Effector CD8-positive, alpha-beta T cell (primary cell): ENCODE results near the gene ALOX12B.
"Not testable (repeated sequence)": the region's sequence is repeated elsewhere in the genome, so short reads cannot be mapped to it uniquely, and the experiment has no call there.

Source experiments
- DNase-seq: peaks from one replicate; lab custom pipeline; 2025; lab: John Stamatoyannopoulos, UW

ALOX12B gene

GRCh38 chr17:8118769-8119580, 31.5 kb upstream of the ALOX12B start:
- DNase-seq = peak; percentile 78

- DNase-seq = no peak
Observed at GRCh38 chr17:8117980-8118768, 30.7 kb upstream of the ALOX12B start, which contains the start of gene ALOXE3. TSS of gene ALOXE3 (minus strand) at chr17:8118514. CDS start at chr17:8117990, 524 bp downstream.

- no peak for DNase-seq
Observed at GRCh38 chr17:8117367-8117979, 30.0 kb upstream of the ALOX12B start.

GRCh38 chr17:8116776-8117175, 29.3 kb upstream of the ALOX12B start:
- DNase-seq = no peak

- no peak for DNase-seq
Observed at GRCh38 chr17:8110907-8111306, 23.4 kb upstream of the ALOX12B start.

DNA sequence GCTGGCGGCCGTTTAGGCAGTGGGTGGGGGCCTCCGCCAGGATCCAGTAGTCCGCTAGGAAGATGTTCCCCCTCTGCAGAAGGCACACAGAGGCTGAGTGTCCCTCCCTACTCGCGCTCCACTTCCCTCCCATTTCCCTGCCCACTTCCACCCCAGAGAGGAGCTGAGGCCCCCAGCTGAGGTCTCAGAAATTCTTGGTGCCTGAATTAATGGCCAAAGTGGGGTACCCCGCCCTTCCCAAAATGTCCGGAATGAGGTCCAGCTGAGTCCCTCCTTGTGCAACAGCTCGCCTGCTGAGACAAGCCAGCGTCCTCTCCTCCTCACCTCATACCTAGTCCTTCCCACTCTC, 22.9 kb upstream of the ALOX12B start:
- no peak for DNase-seq

DNA sequence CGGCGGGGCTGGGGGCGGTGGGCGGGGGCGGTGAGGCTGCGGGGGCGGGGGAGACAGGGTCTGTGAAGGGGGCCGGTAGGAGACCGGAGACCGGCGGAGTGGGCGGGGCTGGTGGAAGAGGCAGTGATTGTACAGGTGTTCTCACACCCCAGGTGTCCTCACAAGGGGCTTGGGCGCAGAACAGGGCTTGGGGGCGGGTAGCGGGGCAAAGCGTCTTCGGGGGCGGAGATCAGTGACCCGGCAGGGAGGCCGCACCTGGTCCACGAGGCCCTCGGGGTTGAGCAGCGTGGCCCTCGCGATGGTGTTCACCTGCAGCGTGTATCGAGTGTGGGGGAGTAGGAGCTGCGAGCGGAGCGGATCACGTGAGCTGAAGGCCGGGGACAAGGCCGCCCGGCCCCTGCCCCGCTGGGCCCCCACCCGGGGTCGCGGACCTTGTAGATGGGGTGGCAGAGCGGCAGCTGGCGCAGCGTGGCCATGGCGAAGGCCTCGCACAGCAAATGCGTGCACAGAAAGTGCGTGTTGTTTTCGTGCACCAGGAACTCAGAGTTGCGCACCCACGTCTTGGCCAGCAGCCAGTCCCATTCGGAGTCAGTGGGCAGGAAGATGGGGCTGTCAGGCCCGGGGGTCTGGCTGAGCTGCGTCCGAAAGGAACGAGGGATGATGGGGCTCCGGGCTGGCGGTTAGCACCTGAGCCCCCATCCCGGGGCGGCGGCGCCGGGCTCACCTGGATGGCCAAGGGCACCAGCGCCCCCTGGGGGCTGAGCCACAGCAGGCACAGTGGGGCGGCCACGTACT, 22.3 kb upstream of the ALOX12B start:
- peak; percentile 76 for DNase-seq

DNA sequence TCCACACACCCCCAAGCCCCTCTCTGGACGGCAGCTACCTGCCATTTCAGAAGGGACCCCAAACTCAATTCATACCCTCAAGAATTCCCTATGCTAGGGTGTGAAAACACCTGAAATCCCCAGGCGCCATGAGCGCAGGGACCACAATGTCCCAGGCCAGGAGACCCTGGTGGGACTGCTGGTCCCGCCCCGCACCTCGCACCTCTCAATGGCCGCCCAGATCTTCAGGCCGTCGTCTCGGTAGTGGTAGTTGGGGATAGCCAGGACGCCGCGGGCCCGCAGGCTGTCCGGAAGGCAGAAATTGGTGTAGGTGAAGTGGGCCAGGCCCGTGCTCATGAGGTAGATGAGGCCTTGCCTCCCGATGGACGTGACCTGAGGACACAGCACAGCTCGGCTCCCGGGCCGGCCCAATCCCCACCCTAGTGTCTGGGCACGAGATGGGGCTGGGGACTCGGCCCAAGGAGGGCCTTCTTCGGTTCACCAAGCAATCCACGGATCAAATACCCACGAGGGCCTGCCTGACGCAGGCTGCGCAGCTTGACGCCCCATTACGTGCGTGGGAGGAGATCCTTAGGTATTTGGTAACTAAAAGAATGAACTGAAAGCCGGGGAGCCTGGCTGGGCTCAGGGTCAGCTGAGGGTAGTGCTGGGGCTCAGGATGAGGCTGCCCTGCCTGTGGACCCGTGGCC, 21.6 kb upstream of the ALOX12B start:
- DNase-seq = no peak

DNA sequence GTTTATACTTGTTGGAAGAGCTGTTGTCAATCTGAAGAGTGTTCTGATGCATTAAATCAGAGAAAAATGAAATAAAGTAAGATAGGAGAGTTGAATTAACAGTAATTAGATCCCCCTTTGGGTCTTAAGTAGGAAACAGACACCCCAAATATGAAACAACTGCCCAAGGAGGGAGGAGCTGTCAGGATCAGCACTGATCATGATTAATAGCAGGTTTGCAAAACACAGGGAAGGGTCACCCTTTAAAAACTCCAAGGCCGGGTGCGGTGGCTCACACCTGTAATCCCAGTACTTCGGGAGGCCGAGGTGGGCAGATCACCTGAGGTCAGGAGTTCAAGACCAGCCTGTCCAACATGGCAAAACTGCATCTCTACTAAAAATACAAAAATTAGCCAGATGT, 19.5 kb upstream of the ALOX12B start:
- DNase-seq = not testable (repeated sequence)

GRCh38 chr17:8105957-8106398, 18.5 kb upstream of the ALOX12B start:
- DNase-seq = no peak

GRCh38 chr17:8104911-8105310, 17.4 kb upstream of the ALOX12B start:
- DNase-seq = no peak

DNA sequence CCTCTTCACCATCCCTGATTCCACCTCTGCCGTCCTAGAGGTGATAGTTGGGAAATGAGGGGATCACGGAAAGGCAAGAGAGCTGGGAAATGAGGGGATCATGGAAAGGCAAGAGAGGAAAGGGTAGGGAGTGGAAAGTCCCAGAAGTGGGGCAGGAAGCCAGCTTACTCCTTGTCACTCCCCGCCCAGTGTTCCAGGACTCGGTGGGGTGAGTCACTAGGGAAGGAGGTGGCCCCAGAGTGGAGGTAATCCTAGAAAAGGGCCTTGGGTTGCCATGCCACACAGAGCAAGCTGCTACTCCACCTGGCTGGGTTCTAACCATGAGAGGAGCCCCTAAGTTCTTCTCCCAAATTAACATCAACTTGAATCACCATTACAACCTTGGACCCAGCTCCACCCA, 16.0 kb upstream of the ALOX12B start:
- DNase-seq = no peak

DNA sequence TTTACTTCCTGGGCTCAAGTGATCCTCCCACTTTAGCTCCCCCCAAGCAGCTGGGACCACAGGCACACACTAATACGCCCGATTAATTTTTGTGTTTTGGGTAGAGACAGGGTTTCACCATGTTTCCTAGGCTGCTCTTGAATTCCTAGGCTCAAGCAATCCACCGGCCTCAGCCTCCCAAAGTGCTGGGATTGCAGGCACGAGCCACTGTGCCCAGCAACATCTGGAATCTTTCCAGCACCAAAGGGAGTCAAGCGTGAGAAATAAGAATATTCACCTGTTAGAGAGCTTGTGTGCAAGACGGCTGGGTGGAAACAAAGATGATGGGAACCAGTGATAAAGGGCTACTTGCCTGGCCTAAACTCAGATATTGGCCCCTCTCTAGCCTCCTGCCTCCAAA, 14.2 kb upstream of the ALOX12B start:
- DNase-seq = no peak

- no peak for DNase-seq
Observed at GRCh38 chr17:8100763-8101162, 13.2 kb upstream of the ALOX12B start.

GRCh38 chr17:8100111-8100510, 12.6 kb upstream of the ALOX12B start:
- no peak for DNase-seq

DNA sequence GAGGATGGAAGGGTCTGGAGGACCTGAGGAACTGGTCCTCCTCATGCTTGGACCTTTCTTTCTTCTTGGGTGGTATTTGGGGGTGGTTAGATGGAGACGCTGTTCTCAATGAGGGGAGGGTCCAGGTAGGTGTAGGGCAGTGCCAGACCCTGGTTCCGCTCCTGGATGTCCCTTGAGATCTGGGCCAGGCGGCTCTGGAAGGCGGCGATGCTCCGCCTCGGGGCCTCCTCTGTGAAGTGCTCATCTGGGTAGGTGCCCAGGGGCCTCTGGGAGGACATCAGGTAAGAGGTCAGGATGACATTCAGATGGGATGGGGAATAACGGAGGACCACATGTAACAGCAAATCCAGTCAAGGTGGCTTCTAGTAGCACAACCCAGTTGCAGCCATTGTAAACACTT, 9.0 kb upstream of the ALOX12B start:
- no peak for DNase-seq

GRCh38 chr17:8095361-8095760, 7.8 kb upstream of the ALOX12B start:
- DNase-seq = no peak

- no peak for DNase-seq
Observed at GRCh38 chr17:8091033-8091687, 3.6 kb upstream of the ALOX12B start.

DNA sequence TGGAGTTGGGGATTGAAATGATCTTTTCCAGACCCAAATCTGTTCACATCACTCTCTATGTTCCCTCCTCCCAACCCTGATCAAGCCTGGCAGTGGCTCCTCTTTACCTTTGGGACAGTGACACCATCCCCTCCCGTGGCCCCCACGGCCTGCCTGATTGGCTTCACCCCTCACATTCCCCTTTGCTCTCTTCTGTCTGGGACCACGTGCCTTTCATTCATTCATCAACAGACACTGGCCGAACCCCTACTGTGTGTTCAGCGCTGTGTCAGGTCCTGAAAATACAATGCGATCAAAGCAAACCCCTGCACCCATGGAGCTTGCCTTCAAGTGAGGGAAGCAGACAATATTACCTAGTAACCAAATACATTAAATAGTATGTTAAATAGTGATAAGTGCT, 2.2 kb upstream of the ALOX12B start:
- no peak for DNase-seq

DNA sequence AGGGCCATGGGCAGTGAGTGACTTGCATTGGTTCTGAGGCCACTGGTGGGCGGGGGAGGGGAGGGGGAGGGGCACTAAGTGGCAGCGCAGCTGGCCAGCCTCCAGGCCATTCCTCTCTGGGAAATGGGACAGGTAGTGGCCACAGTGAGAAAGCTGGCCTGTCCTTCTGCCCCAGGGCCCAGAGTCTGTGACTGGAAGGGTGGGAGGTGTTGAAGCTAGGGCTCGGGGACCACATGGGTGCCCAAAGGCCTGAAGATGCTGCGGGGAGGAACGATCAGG, 375 bp upstream of the ALOX12B start:
- no peak for DNase-seq

DNA sequence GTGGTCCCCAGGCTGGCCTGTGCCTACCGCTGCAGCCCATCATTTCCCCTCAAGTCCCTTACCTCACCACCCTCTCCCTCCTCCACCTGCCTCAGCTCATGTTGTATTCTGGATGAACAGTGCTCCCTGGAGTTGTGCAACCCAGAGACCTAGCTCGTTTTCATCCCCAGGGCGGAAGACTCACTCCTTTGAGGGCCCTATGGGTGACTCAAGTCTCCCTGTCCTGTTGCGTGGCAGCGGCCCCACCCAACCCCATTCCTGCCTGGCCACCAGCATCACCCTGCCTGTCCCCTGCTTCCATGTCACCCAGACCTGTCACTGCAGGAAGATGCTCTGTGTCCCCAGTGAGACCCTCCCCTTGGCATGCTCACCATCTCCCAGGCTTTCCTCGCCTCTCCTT, 3.3 kb downstream of the ALOX12B start:
- DNase-seq = no peak
